Tibial nerve (tissue), 4 donors: ENCODE data around the gene MERTK. TPM values are rescaled to one million over a fixed set of nuclear protein-coding genes. Genes with fewer than 3 reads are reported as not detected.
"Not testable (repeated sequence)": the region's sequence is repeated elsewhere in the genome, so short reads cannot be mapped to it uniquely, and the experiment has no call there.

Source experiments
- DNase-seq, 2 donors: peaks; one replicate each; pipeline ENCODE4 v3.0.0-alpha.2; 2019; ENCODE audit warnings: low spot score in 2 of 2
- H3K27ac ChIP-seq, 4 donors: fragments of 200-600 bp; sonication (generic) in 3 of 4; one replicate each; pipeline ENCODE4 v1.5.1; 2017 to 2019; ENCODE audit warnings: mild to moderate bottlenecking in 1 of 4
- H3K27me3 ChIP-seq, 2 donors: fragments of 200-600 bp; sonication (generic) in 1 of 2; one replicate each; pipeline versions ENCODE4 v1.5.1 to v1.6.0; 2017 to 2019
- H3K36me3 ChIP-seq, 3 donors: fragments of 200-600 bp; sonication (generic); one replicate each; pipeline ENCODE4 v1.5.1; 2018 to 2019
- H3K4me1 ChIP-seq, 4 donors: fragments of 200-600 bp; sonication (generic) in 3 of 4; one replicate each; pipeline ENCODE4 v1.5.1; 2017 to 2019
- H3K4me3 ChIP-seq, 4 donors: fragments of 200-600 bp; sonication (generic) in 3 of 4; one replicate each; pipeline ENCODE4 v1.5.1; 2017 to 2019; ENCODE audit warnings: mild to moderate bottlenecking in 1 of 4, moderate library complexity in 1 of 4
- H3K9me3 ChIP-seq, 4 donors: fragments of 200-600 bp; sonication (generic) in 3 of 4; one replicate each; pipeline ENCODE4 v1.5.1; 2017 to 2019
- EP300 ChIP-seq, 2 donors: sonication (generic); formaldehyde crosslinking; IDR thresholded peaks; one replicate each; pipeline ENCODE4 v1.6.1; 2017; ENCODE audit warnings: antibody characterized with exemption in 2 of 2, mild to moderate bottlenecking in 1 of 2
- POLR2A ChIP-seq, 2 donors: fragments of 450-650 bp; IDR thresholded peaks; one replicate each; pipeline ENCODE4 v1.6.1; 2017; ENCODE audit warnings: antibody characterized with exemption in 2 of 2, mild to moderate bottlenecking in 2 of 2, moderate library complexity in 2 of 2
- WGBS, 2 donors: methylation state at CpG; one replicate each; pipeline ENCODE4 v1.1.5; 2018; 5-methylcytosine and 5-hydroxymethylcytosine counted together
- total RNA-seq, 4 donors: library from RNA; depleted of rRNA; stranded (reverse); fragments of >200 nt; gene quantifications; one replicate each; pipeline ENCODE4 v1.1.0, GENCODE V29; 2016
- TF ChIP-seq, protein P1 (sequence below), 5 experiments: fragments of 200-600 bp in 3 of 5; fragments of 450-650 bp in 2 of 5; sonication (generic) in 3 of 5; IDR thresholded peaks; one replicate each; pipeline ENCODE4 v1.5.1; 2016 to 2019; ENCODE audit warnings: antibody characterized with exemption in 5 of 5, mild to moderate bottlenecking in 3 of 5, moderate library complexity in 2 of 5

Gene MERTK
- total RNA-seq, result 10 to 100 TPM; 22.7 to 61.8 (median 29.3) TPM

- Histone ChIP-seq H3K36me3 (no peaks in the 10 kb centered on the region), H3K27ac (peak within 1 kb of the TSS; percentile 61 to 94 (median 84)), H3K4me3 (peak within 1 kb of the TSS; percentile 50 to 96 (median 72)), H3K9me3 (no peaks in the 10 kb centered on the region), H3K4me1 (peaks cover 0 to 45% (median 2%) of the 10 kb centered on the region in 4 donors), H3K27me3 (no peaks in the 10 kb centered on the region)
- TF ChIP-seq EP300 (IDR thresholded peaks at IDR 0.05) (peak in 1 of 2 donors; percentile 71), POLR2A (IDR thresholded peaks at IDR 0.05) (peak; percentile 44 to 62)
- TF ChIP-seq, protein P1, sequence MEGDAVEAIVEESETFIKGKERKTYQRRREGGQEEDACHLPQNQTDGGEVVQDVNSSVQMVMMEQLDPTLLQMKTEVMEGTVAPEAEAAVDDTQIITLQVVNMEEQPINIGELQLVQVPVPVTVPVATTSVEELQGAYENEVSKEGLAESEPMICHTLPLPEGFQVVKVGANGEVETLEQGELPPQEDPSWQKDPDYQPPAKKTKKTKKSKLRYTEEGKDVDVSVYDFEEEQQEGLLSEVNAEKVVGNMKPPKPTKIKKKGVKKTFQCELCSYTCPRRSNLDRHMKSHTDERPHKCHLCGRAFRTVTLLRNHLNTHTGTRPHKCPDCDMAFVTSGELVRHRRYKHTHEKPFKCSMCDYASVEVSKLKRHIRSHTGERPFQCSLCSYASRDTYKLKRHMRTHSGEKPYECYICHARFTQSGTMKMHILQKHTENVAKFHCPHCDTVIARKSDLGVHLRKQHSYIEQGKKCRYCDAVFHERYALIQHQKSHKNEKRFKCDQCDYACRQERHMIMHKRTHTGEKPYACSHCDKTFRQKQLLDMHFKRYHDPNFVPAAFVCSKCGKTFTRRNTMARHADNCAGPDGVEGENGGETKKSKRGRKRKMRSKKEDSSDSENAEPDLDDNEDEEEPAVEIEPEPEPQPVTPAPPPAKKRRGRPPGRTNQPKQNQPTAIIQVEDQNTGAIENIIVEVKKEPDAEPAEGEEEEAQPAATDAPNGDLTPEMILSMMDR (IDR thresholded peaks at IDR 0.05), result peak; percentile 46 to 79 (median 63)
- WGBS, 2 donors, result 1% methylated on average over 49 to 54 of the region's 71 CpGs
- DNase-seq, result peak; percentile 46 to 63
Observed at GRCh38 chr2:111897924-111898702, at the start of gene MERTK. Gene MERTK, plus strand, starts transcription at chr2:111898607. Its CDS starts 129 bp downstream, at chr2:111898736.

GRCh38 chr2:111850646-111851045 is 47.8 kb upstream of the MERTK start:
- not testable (repeated sequence) for H3K27me3 ChIP-seq, H3K9me3 ChIP-seq, H3K4me1 ChIP-seq, H3K4me3 ChIP-seq, H3K27ac ChIP-seq
- H3K36me3 ChIP-seq, result peaks cover 0 to 25% (median 0%) of the 10 kb centered on the region in 3 donors
- 17 to 20% methylated on average over 4 of the region's 4 CpGs for WGBS, 2 donors
- DNase-seq, result peak in 1 of 2 donors; percentile 53
- TF ChIP-seq, protein P1 (IDR thresholded peaks at IDR 0.05), result peak in 3 of 5 experiments; percentile 32 to 41 (median 40)

GRCh38 chr2:111852544-111852943 is 45.9 kb upstream of the MERTK start:
- WGBS, 2 donors, result 78 to 82% methylated on average over 3 of the region's 3 CpGs
- DNase-seq, H3K4me3 ChIP-seq, H3K4me1 ChIP-seq, H3K9me3 ChIP-seq, H3K27ac ChIP-seq, H3K27me3 ChIP-seq: not testable (repeated sequence)
- H3K36me3 ChIP-seq, result peaks cover 0 to 31% (median 0%) of the 10 kb centered on the region in 3 donors

GRCh38 chr2:111860005-111860404 is 38.4 kb upstream of the MERTK start:
- H3K9me3 ChIP-seq, H3K4me1 ChIP-seq, H3K4me3 ChIP-seq, H3K27ac ChIP-seq, DNase-seq, H3K27me3 ChIP-seq: not testable (repeated sequence)
- 30 to 76% methylated on average over 3 of the region's 3 CpGs for WGBS, 2 donors
- H3K36me3 ChIP-seq, result peaks cover 0 to 39% (median 0%) of the 10 kb centered on the region in 3 donors

GRCh38 chr2:111865124-111865523 is 33.3 kb upstream of the MERTK start:
- H3K36me3 ChIP-seq, result peaks cover 0 to 35% (median 0%) of the 10 kb centered on the region in 3 donors
- 41 to 47% methylated on average over 3 of the region's 3 CpGs for WGBS, 2 donors
- H3K4me3 ChIP-seq, H3K4me1 ChIP-seq, H3K9me3 ChIP-seq, DNase-seq, H3K27me3 ChIP-seq, H3K27ac ChIP-seq: not testable (repeated sequence)

- not testable (repeated sequence) for H3K27me3 ChIP-seq, H3K9me3 ChIP-seq, H3K4me1 ChIP-seq, H3K27ac ChIP-seq, DNase-seq, H3K4me3 ChIP-seq
- WGBS, 2 donors, result 64 to 97% methylated on average over 2 of the region's 2 CpGs
- H3K36me3 ChIP-seq, result peaks cover 0 to 47% (median 0%) of the 10 kb centered on the region in 3 donors
Observed at GRCh38 chr2:111872806-111873205, 25.6 kb upstream of the MERTK start.

- DNase-seq, result peak; percentile 64 to 68
- Histone ChIP-seq H3K9me3 (no peaks in the 10 kb centered on the region), H3K4me1 (peaks cover 0 to 22% (median 0%) of the 10 kb centered on the region in 4 donors), H3K27me3 (no peaks in the 10 kb centered on the region), H3K36me3 (peaks cover 0 to 17% (median 0%) of the 10 kb centered on the region in 3 donors), H3K27ac (peak within 1 kb of the TSS; percentile 53 to 88 (median 84)), H3K4me3 (peak within 1 kb of the TSS; percentile 73 to 95 (median 88))
- TF ChIP-seq POLR2A (IDR thresholded peaks at IDR 0.05), result no peak
- TF ChIP-seq EP300 (IDR thresholded peaks at IDR 0.05), result peak in 1 of 2 donors; percentile 86
- WGBS, 2 donors, result 0% methylated on average over 28 to 61 of the region's 73 CpGs
Observed at GRCh38 chr2:111883661-111884591, 14.5 kb upstream of the MERTK start, which contains the start of gene ANAPC1. Gene ANAPC1, minus strand, starts transcription at chr2:111884193. Its CDS starts 3,368 bp downstream, at chr2:111880825.
